HG03457 (cell line): ENCODE measurements around the gene NBEA.
"Not testable (repeated sequence)": the region's sequence is repeated elsewhere in the genome, so short reads cannot be mapped to it uniquely, and the experiment has no call there.

Experiments used
- ATAC-seq: cut with Tn5 transposase; IDR thresholded peaks from one replicate; pipeline ENCODE4 v1.9.1; 2021; ENCODE audit warnings: moderate number of reproducible peaks; ENCODE audit not compliant: unreplicated experiment

NBEA gene

GRCh38 chr13:35379663-35380062, 437.6 kb downstream of the NBEA start:
- no peak for ATAC-seq

- no peak for ATAC-seq
Measured at GRCh38 chr13:35387682-35388250, 445.7 kb downstream of the NBEA start.

GRCh38 chr13:35388441-35389355, 446.6 kb downstream of the NBEA start:
- no peak for ATAC-seq

- ATAC-seq = no peak
Measured at GRCh38 chr13:35389535-35389934, 447.5 kb downstream of the NBEA start.

GRCh38 chr13:35392768-35393167, 450.7 kb downstream of the NBEA start:
- ATAC-seq = no peak

- ATAC-seq = no peak
Measured at GRCh38 chr13:35393886-35394285, 451.8 kb downstream of the NBEA start.

GRCh38 chr13:35408285-35408684, 466.2 kb downstream of the NBEA start:
- ATAC-seq = not testable (repeated sequence)

GRCh38 chr13:35411059-35411744, 469.1 kb downstream of the NBEA start:
- ATAC-seq = no peak

- no peak for ATAC-seq
Measured at GRCh38 chr13:35448465-35448864, 506.4 kb downstream of the NBEA start.

GRCh38 chr13:35449821-35450220, 507.8 kb downstream of the NBEA start:
- ATAC-seq = no peak

- ATAC-seq = no peak
Measured at GRCh38 chr13:35455022-35455421, 513.0 kb downstream of the NBEA start.

- no peak for ATAC-seq
Measured at GRCh38 chr13:35457258-35457657, 515.2 kb downstream of the NBEA start.

GRCh38 chr13:35460061-35460460, 518.0 kb downstream of the NBEA start:
- ATAC-seq = no peak

- ATAC-seq = no peak
Measured at GRCh38 chr13:35465371-35465770, 523.3 kb downstream of the NBEA start.

- ATAC-seq = no peak
Measured at GRCh38 chr13:35468195-35468594, 526.1 kb downstream of the NBEA start.

GRCh38 chr13:35469806-35470525, 527.9 kb downstream of the NBEA start:
- ATAC-seq = no peak

- no peak for ATAC-seq
Measured at GRCh38 chr13:35470671-35471661, 528.9 kb downstream of the NBEA start.

GRCh38 chr13:35471706-35472322, 529.7 kb downstream of the NBEA start:
- ATAC-seq = no peak

- ATAC-seq = no peak
Measured at GRCh38 chr13:35472323-35472881, 530.3 kb downstream of the NBEA start.
